Stomach smooth muscle (tissue), 2 donors: ENCODE measurements around the gene SET.
"Not testable (repeated sequence)": the region's sequence is repeated elsewhere in the genome, so short reads cannot be mapped to it uniquely, and the experiment has no call there.

Source experiments
- H3K27ac ChIP-seq: one replicate; pipeline ENCODE4 v1.7.0; 2013; ENCODE audit warnings: mild to moderate bottlenecking, low read length, inconsistent platforms
- H3K27me3 ChIP-seq, 2 donors: one replicate each; pipeline ENCODE4 v1.7.0; 2013; ENCODE audit warnings: low read length in 2 of 2; ENCODE audit not compliant: insufficient read depth in 2 of 2, control insufficient read depth in 1 of 2
- H3K36me3 ChIP-seq, 2 donors: one replicate each; pipeline ENCODE4 v1.7.0; 2013; ENCODE audit warnings: low read length in 2 of 2; ENCODE audit not compliant: control insufficient read depth in 2 of 2, insufficient read depth in 2 of 2
- H3K4me1 ChIP-seq: one replicate; pipeline ENCODE4 v1.7.0; 2013; ENCODE audit warnings: low read length; ENCODE audit not compliant: control insufficient read depth, insufficient read depth
- H3K4me3 ChIP-seq, 2 donors: one replicate each; pipeline ENCODE4 v1.7.0; 2013; ENCODE audit warnings: low read length in 2 of 2
- H3K9ac ChIP-seq, 2 donors: one replicate each; pipeline ENCODE4 v1.7.0; 2013; ENCODE audit warnings: low read length in 2 of 2, mild to moderate bottlenecking in 1 of 2
- H3K9me3 ChIP-seq, 2 donors: one replicate each; pipeline ENCODE4 v1.7.0; 2013; ENCODE audit warnings: low read length in 2 of 2; ENCODE audit not compliant: control insufficient read depth in 2 of 2
- donor health status: healthy.
- donor health status: Pancreatic carcinoma.

SET gene

GRCh38 chr9:128687453-128687852, 1.6 kb upstream of the SET start:
- Histone ChIP-seq H3K27me3 (peaks cover 5 to 22% of the 10 kb centered on the region in 2 donors), H3K9me3 (no peaks in the 10 kb centered on the region), H3K4me1 (peaks cover 17% of the 10 kb centered on the region), H3K4me3 (no peak overlapping the region), H3K9ac (no peak overlapping the region), H3K27ac (no peak overlapping the region), H3K36me3 (peaks cover 4 to 5% of the 10 kb centered on the region in 2 donors)

DNA sequence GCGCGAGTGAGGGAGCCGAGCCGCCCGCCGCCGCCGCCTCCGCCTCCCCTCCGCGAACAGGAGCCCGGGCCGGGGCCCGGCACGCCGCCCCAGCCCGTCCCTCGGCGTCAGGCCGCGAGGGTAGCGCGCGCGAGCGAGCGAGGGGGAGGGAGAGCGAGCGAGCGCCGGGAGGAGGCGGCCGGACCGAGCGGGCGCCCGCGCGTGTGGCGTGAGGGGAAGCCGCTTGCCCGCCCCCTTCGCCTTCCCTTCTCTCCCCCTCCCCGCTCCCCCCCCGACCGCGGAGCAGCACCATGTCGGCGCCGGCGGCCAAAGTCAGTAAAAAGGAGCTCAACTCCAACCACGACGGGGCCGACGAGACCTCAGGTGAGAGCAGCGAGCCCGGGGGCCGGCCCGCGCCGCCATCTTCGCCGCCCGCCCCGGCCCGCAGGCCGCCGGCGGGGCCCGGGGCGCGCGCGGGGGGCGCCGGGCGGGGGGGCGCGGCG, 312 bp downstream of the SET start:
- Histone ChIP-seq H3K9me3 (no peaks in the 10 kb centered on the region), H3K9ac (peak overlapping the region in 1 of 2 donors; percentile 62), H3K4me1 (peaks cover 12% of the 10 kb centered on the region), H3K36me3 (peaks cover 14 to 20% of the 10 kb centered on the region in 2 donors), H3K27me3 (peaks cover 3 to 14% of the 10 kb centered on the region in 2 donors), H3K27ac (no peak overlapping the region), H3K4me3 (peak overlapping the region; percentile 31 to 68)

DNA sequence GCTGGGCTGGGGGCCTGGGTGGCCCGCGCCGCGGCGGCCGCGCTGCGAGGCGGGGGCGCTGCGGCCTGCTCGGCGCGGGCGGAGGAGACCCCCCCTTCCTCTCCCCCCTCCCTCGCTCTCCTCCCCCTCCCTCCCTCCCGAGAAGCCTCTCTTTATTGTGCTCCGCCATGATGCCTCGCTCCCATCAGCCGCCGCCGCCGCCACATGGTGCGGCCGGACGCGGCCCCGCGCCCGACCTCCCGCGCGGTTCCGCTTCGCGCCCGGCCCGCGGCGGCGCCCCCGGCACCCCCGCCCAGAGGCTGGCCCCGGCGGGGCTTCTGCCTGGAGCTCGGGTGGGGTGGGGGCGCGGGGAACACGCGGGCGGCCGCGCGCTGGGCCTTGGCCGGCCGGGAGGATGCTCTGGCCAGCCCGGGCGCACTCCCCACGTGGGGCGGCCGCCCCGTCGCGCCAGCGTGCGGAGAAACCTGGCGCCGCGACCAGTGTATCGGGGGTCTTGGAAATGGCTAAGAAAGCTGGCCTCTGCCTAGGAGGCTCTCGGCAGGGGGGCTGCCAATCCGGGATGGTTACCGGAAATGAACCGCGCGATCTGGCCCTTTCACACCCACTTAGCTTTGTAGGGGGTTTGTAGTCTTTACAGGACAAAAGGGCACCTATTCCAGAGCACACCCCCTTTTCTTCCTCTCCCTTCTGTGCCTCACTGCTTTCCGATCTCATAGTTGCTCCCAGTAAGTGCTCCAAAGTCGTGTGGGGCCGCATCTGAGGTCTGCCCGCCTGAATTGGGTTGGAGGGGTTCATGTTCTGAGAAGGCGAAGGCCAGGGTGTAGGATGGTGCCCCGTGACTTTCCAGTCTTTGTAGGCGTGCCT, 1.0 kb downstream of the SET start:
- H3K4me1 ChIP-seq, result peaks cover 6% of the 10 kb centered on the region
- H3K9ac ChIP-seq, result peak overlapping the region; percentile 71 to 93
- peak overlapping the region; percentile 85 to 96 for H3K4me3 ChIP-seq
- peaks cover 0 to 7% of the 10 kb centered on the region in 2 donors for H3K27me3 ChIP-seq
- no peaks in the 10 kb centered on the region for H3K9me3 ChIP-seq
- peaks cover 18 to 22% of the 10 kb centered on the region in 2 donors for H3K36me3 ChIP-seq
- H3K27ac ChIP-seq, result no peak overlapping the region

- Histone ChIP-seq H3K27me3 (peaks cover 0 to 6% of the 10 kb centered on the region in 2 donors), H3K4me3 (peak overlapping the region; percentile 85 to 96), H3K4me1 (peaks cover 6% of the 10 kb centered on the region), H3K9me3 (no peaks in the 10 kb centered on the region), H3K36me3 (peaks cover 20 to 24% of the 10 kb centered on the region in 2 donors), H3K27ac (no peak overlapping the region), H3K9ac (peak overlapping the region; percentile 71 to 93)
Measured at GRCh38 chr9:128690684-128691034, 1.6 kb downstream of the SET start.

DNA sequence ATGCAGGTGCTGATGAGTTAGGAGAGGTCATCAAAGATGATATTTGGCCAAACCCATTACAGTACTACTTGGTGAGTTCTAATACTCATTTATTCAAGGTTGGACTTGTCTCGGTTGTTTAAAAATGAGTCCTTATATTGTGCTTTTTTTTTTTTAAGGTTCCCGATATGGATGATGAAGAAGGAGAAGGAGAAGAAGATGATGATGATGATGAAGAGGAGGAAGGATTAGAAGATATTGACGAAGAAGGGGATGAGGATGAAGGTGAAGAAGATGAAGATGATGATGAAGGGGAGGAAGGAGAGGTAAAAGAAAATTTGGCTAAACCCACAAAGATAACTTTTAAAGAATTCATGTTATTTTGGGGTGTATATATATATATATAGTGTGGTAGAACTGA, 4.7 kb downstream of the SET start:
- not testable (repeated sequence) for H3K4me1 ChIP-seq, H3K4me3 ChIP-seq, H3K9me3 ChIP-seq, H3K9ac ChIP-seq, H3K27ac ChIP-seq, H3K27me3 ChIP-seq
- H3K36me3 ChIP-seq, result peaks cover 25 to 33% of the 10 kb centered on the region in 2 donors

- Histone ChIP-seq H3K27ac (no peak overlapping the region), H3K4me3 (no peak overlapping the region), H3K4me1 (peaks cover 6% of the 10 kb centered on the region), H3K27me3 (no peaks in the 10 kb centered on the region), H3K9me3 (no peaks in the 10 kb centered on the region), H3K9ac (no peak overlapping the region), H3K36me3 (peaks cover 25 to 33% of the 10 kb centered on the region in 2 donors)
Measured at GRCh38 chr9:128694344-128694743, 5.3 kb downstream of the SET start.

DNA sequence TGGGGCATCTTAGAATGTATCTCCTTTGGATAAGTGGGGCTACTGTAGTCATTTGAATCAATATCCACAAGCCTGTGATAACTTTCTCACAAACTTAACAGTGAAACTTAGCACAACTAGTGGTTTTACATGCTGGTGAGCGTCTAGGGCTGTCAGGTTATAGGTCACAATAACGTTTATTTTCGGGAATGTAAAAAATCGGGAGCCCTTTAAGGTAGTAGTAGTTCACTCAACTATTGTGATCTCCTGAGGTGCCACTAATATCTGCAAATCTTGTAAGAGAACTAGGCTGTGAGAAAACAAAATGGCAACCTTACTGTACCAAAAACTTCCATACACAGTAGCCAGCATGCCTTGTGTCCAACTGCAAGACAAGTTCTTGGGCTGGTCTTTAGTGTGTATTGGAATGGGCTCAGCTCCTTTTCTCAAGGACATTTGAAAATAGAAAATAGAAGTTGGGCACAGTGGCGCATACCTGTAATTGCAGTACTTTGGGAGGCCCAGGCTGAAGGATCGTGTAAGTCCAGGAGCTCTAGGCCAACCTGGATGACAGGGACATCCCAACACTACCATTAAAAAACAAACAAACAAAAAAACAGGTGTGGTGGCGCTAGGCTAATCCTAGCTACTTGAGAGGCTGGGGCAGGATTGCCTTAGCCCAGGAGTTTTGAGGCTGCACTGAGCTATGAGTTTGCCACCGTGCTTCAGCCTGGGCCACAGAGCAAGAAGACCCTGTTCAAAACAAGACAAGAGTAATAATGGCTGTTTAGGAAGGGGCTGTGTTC, 8.1 kb downstream of the SET start:
- no peaks in the 10 kb centered on the region for H3K27me3 ChIP-seq
- H3K9me3 ChIP-seq, result no peaks in the 10 kb centered on the region
- H3K4me1 ChIP-seq, result peaks cover 2% of the 10 kb centered on the region
- no peak overlapping the region for H3K9ac ChIP-seq
- peaks cover 21 to 29% of the 10 kb centered on the region in 2 donors for H3K36me3 ChIP-seq
- H3K4me3 ChIP-seq, result no peak overlapping the region
- no peak overlapping the region for H3K27ac ChIP-seq

GRCh38 chr9:128699096-128699795, 10.2 kb downstream of the SET start:
- not testable (repeated sequence) for H3K27me3 ChIP-seq, H3K9me3 ChIP-seq, H3K9ac ChIP-seq, H3K27ac ChIP-seq, H3K4me3 ChIP-seq
- H3K36me3 ChIP-seq, result peaks cover 11 to 13% of the 10 kb centered on the region in 2 donors
- H3K4me1 ChIP-seq, result peaks cover 11% of the 10 kb centered on the region

DNA sequence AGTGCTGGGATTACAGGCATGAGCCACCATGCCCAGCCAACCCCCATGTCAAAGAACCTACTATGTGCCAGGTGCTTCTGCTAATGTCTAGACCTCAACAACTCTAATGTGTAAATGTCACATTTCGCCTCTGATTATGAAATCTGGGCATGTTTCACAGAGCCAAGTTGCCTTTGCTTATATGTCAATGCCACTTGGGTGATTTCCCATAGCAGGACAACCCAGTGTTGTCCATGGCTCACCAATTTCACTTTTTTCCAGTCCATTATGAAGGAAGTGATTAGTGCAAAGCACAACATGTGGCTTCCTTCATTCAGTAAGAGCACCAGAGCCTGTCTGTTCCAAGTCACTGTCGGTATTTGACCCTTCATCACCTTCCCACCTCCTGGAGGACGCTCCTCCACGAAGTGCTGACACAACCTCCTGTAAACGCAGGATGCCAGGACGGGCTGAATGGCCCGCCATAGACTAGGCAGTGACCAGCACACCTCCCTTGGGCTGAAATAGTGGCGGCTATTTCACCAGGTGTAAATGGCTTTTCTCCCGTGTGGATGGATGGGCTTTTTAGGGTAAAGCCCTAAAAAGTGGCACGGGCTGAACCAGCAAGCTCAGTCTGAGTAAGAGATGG, 12.3 kb downstream of the SET start:
- H3K36me3 ChIP-seq, result peaks cover 0 to 5% of the 10 kb centered on the region in 2 donors
- H3K4me1 ChIP-seq, result peaks cover 11% of the 10 kb centered on the region
- H3K27me3 ChIP-seq, result no peaks in the 10 kb centered on the region
- H3K4me3 ChIP-seq, result no peak overlapping the region
- no peak overlapping the region for H3K9ac ChIP-seq
- no peak overlapping the region for H3K27ac ChIP-seq
- no peaks in the 10 kb centered on the region for H3K9me3 ChIP-seq

GRCh38 chr9:128702445-128702948, 13.5 kb downstream of the SET start, which contains the start of gene PKN3:
PKN3 (plus strand) TSS chr9:128702503; CDS start chr9:128702916, 413 bp downstream.
- Histone ChIP-seq H3K36me3 (no peaks in the 10 kb centered on the region), H3K9me3 (no peaks in the 10 kb centered on the region), H3K4me3 (peak within 1 kb of the TSS; percentile 65 to 76), H3K4me1 (peaks cover 11% of the 10 kb centered on the region), H3K9ac (peak within 1 kb of the TSS; percentile 42 to 55), H3K27ac (no peak within 1 kb of the TSS), H3K27me3 (no peaks in the 10 kb centered on the region)
